GM18505 (cell line): ENCODE results near the gene EXOC5.
A peak's percentile ranks its signal among the peaks of the same experiment; 100 is the strongest.
"Not testable (repeated sequence)": the region's sequence is repeated elsewhere in the genome, so short reads cannot be mapped to it uniquely, and the experiment has no call there.

Source experiments
- ATAC-seq: cut with Tn5 transposase; IDR thresholded peaks from one replicate; pipeline ENCODE4 v1.9.1; 2021; ENCODE audit not compliant: unreplicated experiment
- POLR2A ChIP-seq: IDR thresholded peaks from 4 replicates; pipeline ENCODE4 v1.6.1; 2011; ENCODE audit warnings: borderline replicate concordance; ENCODE audit not compliant: insufficient read depth, insufficient read length; ENCODE audit errors: extremely low read depth

Gene EXOC5

GRCh38 chr14:57277062-57277461 is 8.4 kb upstream of the EXOC5 start:
- no peak for ATAC-seq
- TF ChIP-seq POLR2A: no peak

- ATAC-seq: no peak
- no peak for TF ChIP-seq POLR2A
Measured at GRCh38 chr14:57275023-57275664, 6.4 kb upstream of the EXOC5 start.

GRCh38 chr14:57274551-57274950 is 5.8 kb upstream of the EXOC5 start:
- ATAC-seq: no peak
- TF ChIP-seq POLR2A: no peak

- no peak for ATAC-seq
- TF ChIP-seq POLR2A: no peak
Measured at GRCh38 chr14:57273236-57273635, 4.5 kb upstream of the EXOC5 start.

GRCh38 chr14:57266065-57266464 is 2.6 kb downstream of the EXOC5 start:
- no peak for TF ChIP-seq POLR2A
- no peak for ATAC-seq

- no peak for ATAC-seq
- no peak for TF ChIP-seq POLR2A
Measured at GRCh38 chr14:57262117-57262516, 6.6 kb downstream of the EXOC5 start.

GRCh38 chr14:57261604-57262003 is 7.1 kb downstream of the EXOC5 start:
- TF ChIP-seq POLR2A: no peak
- no peak for ATAC-seq

GRCh38 chr14:57259672-57260071 is 9.0 kb downstream of the EXOC5 start:
- no peak for TF ChIP-seq POLR2A
- no peak for ATAC-seq

GRCh38 chr14:57258221-57258620 is 10.5 kb downstream of the EXOC5 start:
- ATAC-seq: not testable (repeated sequence)

- no peak for TF ChIP-seq POLR2A
- ATAC-seq: peak; percentile 73
Measured at GRCh38 chr14:57254884-57255283, 13.8 kb downstream of the EXOC5 start.

GRCh38 chr14:57246933-57247657 is 21.6 kb downstream of the EXOC5 start:
- TF ChIP-seq POLR2A: no peak
- no peak for ATAC-seq

- no peak for ATAC-seq
- no peak for TF ChIP-seq POLR2A
Measured at GRCh38 chr14:57245941-57246340, 22.8 kb downstream of the EXOC5 start.

GRCh38 chr14:57244106-57244505 is 24.6 kb downstream of the EXOC5 start:
- no peak for ATAC-seq
- TF ChIP-seq POLR2A: no peak

GRCh38 chr14:57243320-57243719 is 25.4 kb downstream of the EXOC5 start:
- no peak for TF ChIP-seq POLR2A
- ATAC-seq: no peak

- not testable (repeated sequence) for ATAC-seq
Measured at GRCh38 chr14:57240115-57240514, 28.6 kb downstream of the EXOC5 start.
